HUES64 (cell line): ENCODE data around the gene ITGA3.

Source experiments
- H3K27ac ChIP-seq: 2 replicates; pipeline ENCODE4 v1.7.0; 2013; ENCODE audit warnings: low read depth, low read length, inconsistent platforms
- H3K27me3 ChIP-seq: 2 replicates; pipeline ENCODE4 v1.6.1; 2013; ENCODE audit warnings: mild to moderate bottlenecking, low read length; ENCODE audit not compliant: insufficient read depth
- H3K36me3 ChIP-seq: 2 replicates; pipeline ENCODE4 v1.6.1; 2013; ENCODE audit warnings: mild to moderate bottlenecking, low read length; ENCODE audit not compliant: insufficient read depth
- H3K4me1 ChIP-seq: 2 replicates; pipeline ENCODE4 v1.6.1; 2013; ENCODE audit warnings: mild to moderate bottlenecking, low read length, moderate library complexity; ENCODE audit not compliant: insufficient read depth
- H3K4me3 ChIP-seq: 2 replicates; pipeline ENCODE4 v1.5.1; 2013; ENCODE audit warnings: mild to moderate bottlenecking, low read length, moderate library complexity
- H3K9ac ChIP-seq: 2 replicates; pipeline ENCODE4 v1.6.1; 2013; ENCODE audit warnings: mild to moderate bottlenecking, low read depth, low read length
- H3K9me3 ChIP-seq: 2 replicates; pipeline ENCODE4 v1.6.1; 2013; ENCODE audit warnings: low read depth, low read length; ENCODE audit not compliant: insufficient read depth
- WGBS: fragments of 150-250, 120-280 bp; methylation state at CpG from one replicate; pipeline ENCODE4 v1.1.7; 2013; ENCODE audit warnings: missing lambda C conversion rate; 5-methylcytosine and 5-hydroxymethylcytosine counted together

The ITGA3 gene

GRCh38 chr17:50087912-50088405 is 32.0 kb downstream of the ITGA3 start:
- Histone ChIP-seq H3K9ac (no peak overlapping the region), H3K36me3 (peaks cover 7% of the 10 kb centered on the region; the same call in 1 of the 2 replicates), H3K4me1 (no peaks in the 10 kb centered on the region), H3K9me3 (no peaks in the 10 kb centered on the region), H3K27me3 (no peaks in the 10 kb centered on the region), H3K4me3 (no peak overlapping the region), H3K27ac (no peak overlapping the region)
- 89% methylated on average over 19 of the region's 19 CpGs for WGBS

GRCh38 chr17:50088952-50089825 is 33.3 kb downstream of the ITGA3 start:
- WGBS, result 89% methylated on average over 25 of the region's 25 CpGs

GRCh38 chr17:50090071-50090470 is 34.2 kb downstream of the ITGA3 start:
- Histone ChIP-seq H3K4me3 (no peak overlapping the region), H3K9me3 (no peaks in the 10 kb centered on the region), H3K27me3 (no peaks in the 10 kb centered on the region), H3K9ac (no peak overlapping the region), H3K4me1 (no peaks in the 10 kb centered on the region; the same call in 1 of the 2 replicates), H3K27ac (no peak overlapping the region), H3K36me3 (peaks cover 5% of the 10 kb centered on the region; the same call in 1 of the 2 replicates)
- WGBS, result 84% methylated on average over 6 of the region's 6 CpGs

More at GRCh38 chr17:50088952-50089825, 33.3 kb downstream of the ITGA3 start:
- no peak overlapping the region for H3K9ac ChIP-seq
- H3K27ac ChIP-seq, result no peak overlapping the region
- H3K4me3 ChIP-seq, result no peak overlapping the region
- no peaks in the 10 kb centered on the region for H3K9me3 ChIP-seq
- H3K36me3 ChIP-seq, result peaks cover 5% of the 10 kb centered on the region; the same call in 1 of the 2 replicates
- no peaks in the 10 kb centered on the region for H3K4me1 ChIP-seq
- H3K27me3 ChIP-seq, result no peaks in the 10 kb centered on the region

- Histone ChIP-seq H3K27ac (no peak overlapping the region), H3K27me3 (no peaks in the 10 kb centered on the region), H3K9ac (no peak overlapping the region), H3K36me3 (peaks cover 5% of the 10 kb centered on the region; the same call in 1 of the 2 replicates), H3K4me3 (no peak overlapping the region), H3K9me3 (no peaks in the 10 kb centered on the region), H3K4me1 (peaks cover 4% of the 10 kb centered on the region; the same call in 1 of the 2 replicates)
- 83% methylated on average over 15 of the region's 15 CpGs for WGBS
Observed at GRCh38 chr17:50090971-50091917, 35.3 kb downstream of the ITGA3 start.

GRCh38 chr17:50091918-50092285 is 36.0 kb downstream of the ITGA3 start:
- WGBS, result 44% methylated on average over 1 of the region's 2 CpGs
- Histone ChIP-seq H3K9ac (no peak overlapping the region), H3K27ac (no peak overlapping the region)

GRCh38 chr17:50093246-50093645 is 37.3 kb downstream of the ITGA3 start:
- no peak overlapping the region for H3K9ac ChIP-seq
- peaks cover 5% of the 10 kb centered on the region; the same call in 1 of the 2 replicates for H3K36me3 ChIP-seq
- no peaks in the 10 kb centered on the region for H3K9me3 ChIP-seq
- H3K27me3 ChIP-seq, result no peaks in the 10 kb centered on the region
- 85% methylated on average over 3 of the region's 3 CpGs for whole genome bisulfite sequencing
- H3K4me3 ChIP-seq, result no peak overlapping the region
- no peak overlapping the region for H3K27ac ChIP-seq
- H3K4me1 ChIP-seq, result peaks cover 4% of the 10 kb centered on the region; the same call in 1 of the 2 replicates

More at GRCh38 chr17:50091918-50092285, 36.0 kb downstream of the ITGA3 start:
- peaks cover 5% of the 10 kb centered on the region; the same call in 1 of the 2 replicates for H3K36me3 ChIP-seq
- peaks cover 4% of the 10 kb centered on the region; the same call in 1 of the 2 replicates for H3K4me1 ChIP-seq
- H3K27me3 ChIP-seq, result no peaks in the 10 kb centered on the region
- no peaks in the 10 kb centered on the region for H3K9me3 ChIP-seq
- no peak overlapping the region for H3K4me3 ChIP-seq

- Histone ChIP-seq H3K27ac (no peak overlapping the region), H3K9me3 (no peaks in the 10 kb centered on the region), H3K4me1 (peaks cover 4% of the 10 kb centered on the region; the same call in 1 of the 2 replicates), H3K36me3 (peaks cover 10% of the 10 kb centered on the region; the same call in 1 of the 2 replicates), H3K9ac (no peak overlapping the region), H3K4me3 (no peak overlapping the region), H3K27me3 (no peaks in the 10 kb centered on the region)
- WGBS, result 56% methylated on average over 2 of the region's 3 CpGs
Observed at GRCh38 chr17:50093807-50094206, 37.9 kb downstream of the ITGA3 start.

- H3K27ac ChIP-seq, result no peak overlapping the region
- WGBS, result 2% methylated on average over 21 of the region's 21 CpGs
- no peaks in the 10 kb centered on the region for H3K9me3 ChIP-seq
- H3K4me1 ChIP-seq, result peaks cover 4% of the 10 kb centered on the region; the same call in 1 of the 2 replicates
- no peaks in the 10 kb centered on the region for H3K27me3 ChIP-seq
- H3K36me3 ChIP-seq, result peaks cover 10% of the 10 kb centered on the region; the same call in 1 of the 2 replicates
- H3K4me3 ChIP-seq, result peak overlapping the region; percentile 93
- H3K9ac ChIP-seq, result no peak overlapping the region
Observed at GRCh38 chr17:50094243-50094752, 38.4 kb downstream of the ITGA3 start.

- Histone ChIP-seq H3K4me3 (peak within 1 kb of the TSS; percentile 93), H3K27me3 (no peaks in the 10 kb centered on the region), H3K36me3 (peaks cover 6% of the 10 kb centered on the region; the same call in 1 of the 2 replicates), H3K9ac (peak within 1 kb of the TSS; percentile 67), H3K4me1 (peaks cover 4% of the 10 kb centered on the region; the same call in 1 of the 2 replicates), H3K27ac (peak within 1 kb of the TSS; percentile 68), H3K9me3 (no peaks in the 10 kb centered on the region)
- WGBS, result 1% methylated on average over 68 of the region's 68 CpGs
Observed at GRCh38 chr17:50094753-50095619, 39.1 kb downstream of the ITGA3 start, which contains the start of gene PDK2. Gene PDK2, plus strand, starts transcription at chr17:50095351. Its CDS starts 85 bp downstream, at chr17:50095436.
